ENCODE measurements around the gene KCTD6.

DNA sequence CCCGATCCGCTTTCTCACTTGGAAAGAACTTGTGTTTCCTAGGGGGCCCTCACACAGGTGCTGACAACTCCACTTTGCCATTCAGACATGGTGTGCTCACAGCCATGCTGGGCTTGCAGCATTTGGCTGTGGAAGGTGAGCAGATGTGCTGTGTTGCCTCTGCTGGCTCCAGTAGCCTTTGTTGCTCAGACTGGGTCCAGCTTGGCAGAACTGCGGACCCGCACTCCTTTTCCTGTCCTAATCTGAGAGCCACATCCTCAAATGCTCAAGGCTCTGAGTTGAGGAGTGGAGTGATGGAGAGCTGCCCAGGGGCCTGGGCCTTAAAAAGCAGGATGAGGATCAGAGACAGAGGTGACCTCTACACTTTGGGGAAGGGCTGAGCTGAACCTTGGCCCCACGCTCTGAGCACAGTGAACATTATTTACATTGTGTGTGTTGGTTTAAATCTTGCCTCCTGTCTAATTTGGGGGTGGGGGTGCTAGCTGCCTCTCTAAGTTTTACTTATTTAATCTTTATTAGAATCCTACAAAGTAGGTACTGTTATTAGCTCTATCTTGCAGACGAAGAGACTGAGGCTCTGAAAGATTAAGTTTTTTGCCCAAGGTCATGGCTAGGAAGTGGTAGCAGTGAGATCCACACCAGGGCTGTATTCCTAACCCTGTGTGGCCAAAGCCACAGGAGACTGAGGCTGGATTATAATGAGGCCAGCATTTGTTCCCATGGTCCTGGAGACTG, 27.9 kb downstream of the KCTD6 start:
- TF ChIP-seq POLR2A (IDR thresholded peaks at IDR 0.05; ENCODE audit: low read depth) (no peak), EP300 (IDR thresholded peaks at IDR 0.05) (no peak), POLR2AphosphoS5 (IDR thresholded peaks at IDR 0.05) (no peak)
- TF ChIP-seq, protein P1, sequence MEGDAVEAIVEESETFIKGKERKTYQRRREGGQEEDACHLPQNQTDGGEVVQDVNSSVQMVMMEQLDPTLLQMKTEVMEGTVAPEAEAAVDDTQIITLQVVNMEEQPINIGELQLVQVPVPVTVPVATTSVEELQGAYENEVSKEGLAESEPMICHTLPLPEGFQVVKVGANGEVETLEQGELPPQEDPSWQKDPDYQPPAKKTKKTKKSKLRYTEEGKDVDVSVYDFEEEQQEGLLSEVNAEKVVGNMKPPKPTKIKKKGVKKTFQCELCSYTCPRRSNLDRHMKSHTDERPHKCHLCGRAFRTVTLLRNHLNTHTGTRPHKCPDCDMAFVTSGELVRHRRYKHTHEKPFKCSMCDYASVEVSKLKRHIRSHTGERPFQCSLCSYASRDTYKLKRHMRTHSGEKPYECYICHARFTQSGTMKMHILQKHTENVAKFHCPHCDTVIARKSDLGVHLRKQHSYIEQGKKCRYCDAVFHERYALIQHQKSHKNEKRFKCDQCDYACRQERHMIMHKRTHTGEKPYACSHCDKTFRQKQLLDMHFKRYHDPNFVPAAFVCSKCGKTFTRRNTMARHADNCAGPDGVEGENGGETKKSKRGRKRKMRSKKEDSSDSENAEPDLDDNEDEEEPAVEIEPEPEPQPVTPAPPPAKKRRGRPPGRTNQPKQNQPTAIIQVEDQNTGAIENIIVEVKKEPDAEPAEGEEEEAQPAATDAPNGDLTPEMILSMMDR (IDR thresholded peaks at IDR 0.05), result no peak

All from esophagus muscularis mucosa (tissue), 4 donors.